ENCODE data around the gene AP4B1.
"Not testable (repeated sequence)": the region's sequence is repeated elsewhere in the genome, so short reads cannot be mapped to it uniquely, and the experiment has no call there.

AP4B1 gene

GRCh38 chr1:113855630-113856400 is 48.8 kb downstream of the AP4B1 start:
- DNase-seq, result no peak

- no peak for DNase-seq
Measured at GRCh38 chr1:113854234-113854633, 50.4 kb downstream of the AP4B1 start.

GRCh38 chr1:113852694-113853093 is 51.9 kb downstream of the AP4B1 start:
- not testable (repeated sequence) for DNase-seq

GRCh38 chr1:113850127-113850796 is 54.3 kb downstream of the AP4B1 start:
- DNase-seq, result no peak

GRCh38 chr1:113849072-113849471 is 55.5 kb downstream of the AP4B1 start:
- no peak for DNase-seq

- DNase-seq, result no peak
Measured at GRCh38 chr1:113846391-113847035, 58.1 kb downstream of the AP4B1 start.

All from NCI-H510A treated with DMSO at 0.1 percent for 48 hours (cell line).